GM21723 (cell line): ENCODE measurements around the gene TNFAIP6.

Source experiments
- ATAC-seq: cut with Tn5 transposase; IDR thresholded peaks from one replicate; pipeline ENCODE4 v1.9.1; 2021; ENCODE audit warnings: mild to moderate bottlenecking, moderate library complexity; ENCODE audit not compliant: unreplicated experiment

The TNFAIP6 gene

GRCh38 chr2:151359768-151360461 lies 2.5 kb downstream of the TNFAIP6 start:
- ATAC-seq: no peak

- no peak for ATAC-seq
Observed at GRCh38 chr2:151361674-151362370, 4.4 kb downstream of the TNFAIP6 start.

- peak; percentile 51 for ATAC-seq
Observed at GRCh38 chr2:151363709-151364108, 6.3 kb downstream of the TNFAIP6 start.

- ATAC-seq: no peak
Observed at GRCh38 chr2:151367571-151367970, 10.2 kb downstream of the TNFAIP6 start.

- ATAC-seq: peak; percentile 84
Observed at GRCh38 chr2:151374436-151374835, 17.0 kb downstream of the TNFAIP6 start.

- ATAC-seq: no peak
Observed at GRCh38 chr2:151379169-151379568, 21.8 kb downstream of the TNFAIP6 start.

GRCh38 chr2:151380580-151381235 lies 23.3 kb downstream of the TNFAIP6 start:
- ATAC-seq: no peak

GRCh38 chr2:151381266-151381665 lies 23.9 kb downstream of the TNFAIP6 start:
- no peak for ATAC-seq

GRCh38 chr2:151388011-151388410 lies 30.6 kb downstream of the TNFAIP6 start:
- ATAC-seq: no peak

- ATAC-seq: no peak
Observed at GRCh38 chr2:151391436-151391835, 34.0 kb downstream of the TNFAIP6 start.

- ATAC-seq: no peak
Observed at GRCh38 chr2:151394509-151394908, 37.1 kb downstream of the TNFAIP6 start.

- ATAC-seq: no peak
Observed at GRCh38 chr2:151395509-151396374, 38.4 kb downstream of the TNFAIP6 start.

GRCh38 chr2:151399981-151400380 lies 42.6 kb downstream of the TNFAIP6 start:
- no peak for ATAC-seq

- ATAC-seq: no peak
Observed at GRCh38 chr2:151401149-151401548, 43.8 kb downstream of the TNFAIP6 start.

GRCh38 chr2:151403914-151404313 lies 46.5 kb downstream of the TNFAIP6 start:
- no peak for ATAC-seq

GRCh38 chr2:151405376-151405775 lies 48.0 kb downstream of the TNFAIP6 start:
- no peak for ATAC-seq

GRCh38 chr2:151407281-151407680 lies 49.9 kb downstream of the TNFAIP6 start:
- ATAC-seq: no peak

GRCh38 chr2:151408788-151409600 lies 51.6 kb downstream of the TNFAIP6 start:
- ATAC-seq: no peak

GRCh38 chr2:151409601-151410484 lies 52.5 kb downstream of the TNFAIP6 start, which contains the start of gene RIF1:
Gene RIF1 (plus strand): TSS chr2:151409902. CDS start chr2:151410424, 522 bp downstream.
- peak; percentile 92 for ATAC-seq
